ENCODE data around the gene SLC18A3.
A peak's percentile ranks its signal among the peaks of the same experiment; 100 is the strongest.

SLC18A3 gene

GRCh38 chr10:49595713-49596492, 14.2 kb upstream of the SLC18A3 start:
- DNase-seq (ENCODE audit: low read depth in 2 of 2, low spot score in 1 of 2) = no peak

- no peak for DNase-seq (ENCODE audit: low read depth in 2 of 2, low spot score in 1 of 2)
These were observed 13.7 kb upstream of the SLC18A3 start for GRCh38 chr10:49596493-49596809.

- no peak for DNase-seq (ENCODE audit: low read depth in 2 of 2, low spot score in 1 of 2)
These were observed 13.3 kb upstream of the SLC18A3 start for GRCh38 chr10:49596836-49597235.

- DNase-seq (ENCODE audit: low read depth in 2 of 2, low spot score in 1 of 2) = no peak
These were observed 12.5 kb upstream of the SLC18A3 start for GRCh38 chr10:49597426-49598163.

- DNase-seq (ENCODE audit: low read depth in 2 of 2, low spot score in 1 of 2) = no peak
These were observed 11.8 kb upstream of the SLC18A3 start for GRCh38 chr10:49598164-49598856.

- no peak for DNase-seq (ENCODE audit: low read depth in 2 of 2, low spot score in 1 of 2)
These were observed 11.1 kb upstream of the SLC18A3 start for GRCh38 chr10:49598986-49599385.

GRCh38 chr10:49599546-49599945, 10.6 kb upstream of the SLC18A3 start:
- no peak for DNase-seq (ENCODE audit: low read depth in 2 of 2, low spot score in 1 of 2)

- DNase-seq (ENCODE audit: low read depth in 2 of 2, low spot score in 1 of 2) = no peak
These were observed 10.1 kb upstream of the SLC18A3 start for GRCh38 chr10:49600046-49600445.

GRCh38 chr10:49600781-49601400, 9.2 kb upstream of the SLC18A3 start:
- DNase-seq (ENCODE audit: low read depth in 2 of 2, low spot score in 1 of 2) = no peak

GRCh38 chr10:49601857-49602256, 8.3 kb upstream of the SLC18A3 start:
- no peak for DNase-seq (ENCODE audit: low read depth in 2 of 2, low spot score in 1 of 2)

- no peak for DNase-seq (ENCODE audit: low read depth in 2 of 2, low spot score in 1 of 2)
These were observed 7.6 kb upstream of the SLC18A3 start for GRCh38 chr10:49602380-49603023.

- DNase-seq (ENCODE audit: low read depth in 2 of 2, low spot score in 1 of 2) = no peak
These were observed 4.7 kb upstream of the SLC18A3 start for GRCh38 chr10:49605216-49605938.

GRCh38 chr10:49605939-49606509, 4.1 kb upstream of the SLC18A3 start:
- no peak for DNase-seq (ENCODE audit: low read depth in 2 of 2, low spot score in 1 of 2)

- peak; percentile 10 to 30 for DNase-seq (ENCODE audit: low read depth in 2 of 2, low spot score in 1 of 2)
These were observed 3.1 kb upstream of the SLC18A3 start for GRCh38 chr10:49606981-49607535.

GRCh38 chr10:49608166-49609005, 1.7 kb upstream of the SLC18A3 start:
- DNase-seq (ENCODE audit: low read depth in 2 of 2, low spot score in 1 of 2) = no peak

GRCh38 chr10:49609006-49609282, 1.2 kb upstream of the SLC18A3 start:
- DNase-seq (ENCODE audit: low read depth in 2 of 2, low spot score in 1 of 2) = no peak

GRCh38 chr10:49609283-49610113, 612 bp upstream of the SLC18A3 start:
- DNase-seq (ENCODE audit: low read depth in 2 of 2, low spot score in 1 of 2) = no peak

GRCh38 chr10:49610458-49611165, 502 bp downstream of the SLC18A3 start:
- no peak for DNase-seq (ENCODE audit: low read depth in 2 of 2, low spot score in 1 of 2)
